Ramos (cell line): ENCODE data around the gene GALNT13.
"Not testable (repeated sequence)": the region's sequence is repeated elsewhere in the genome, so short reads cannot be mapped to it uniquely, and the experiment has no call there.

Source experiments
- in situ Hi-C: fragments of 300-500 bp; cut with MboI; formaldehyde crosslinking; loops from one replicate; pipeline ENCODE4 v1.14.3; 2022; ENCODE audit warnings: low sequenced_read_pairs; ENCODE audit not compliant: unreplicated experiment

Gene GALNT13

DNA sequence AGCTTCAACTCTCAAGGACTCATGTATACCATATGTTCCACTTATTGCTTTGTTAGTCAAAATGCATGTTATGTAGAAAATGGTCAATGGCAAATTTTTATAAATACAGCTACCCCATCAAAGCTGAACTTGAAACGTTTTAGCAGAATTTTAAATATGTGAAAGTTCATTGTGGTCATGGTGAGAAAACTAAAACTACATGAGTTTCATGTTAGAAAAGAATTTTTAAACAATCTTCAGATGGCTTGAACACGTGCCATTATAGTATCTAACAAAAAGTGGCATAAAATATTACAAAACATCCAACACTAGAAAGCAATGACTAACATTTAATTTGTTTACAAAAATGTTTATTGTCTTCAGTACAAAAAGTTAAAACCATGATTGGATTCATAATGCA is 580.7 kb downstream of the GALNT13 start:
- in situ Hi-C loops = no loop called here

DNA sequence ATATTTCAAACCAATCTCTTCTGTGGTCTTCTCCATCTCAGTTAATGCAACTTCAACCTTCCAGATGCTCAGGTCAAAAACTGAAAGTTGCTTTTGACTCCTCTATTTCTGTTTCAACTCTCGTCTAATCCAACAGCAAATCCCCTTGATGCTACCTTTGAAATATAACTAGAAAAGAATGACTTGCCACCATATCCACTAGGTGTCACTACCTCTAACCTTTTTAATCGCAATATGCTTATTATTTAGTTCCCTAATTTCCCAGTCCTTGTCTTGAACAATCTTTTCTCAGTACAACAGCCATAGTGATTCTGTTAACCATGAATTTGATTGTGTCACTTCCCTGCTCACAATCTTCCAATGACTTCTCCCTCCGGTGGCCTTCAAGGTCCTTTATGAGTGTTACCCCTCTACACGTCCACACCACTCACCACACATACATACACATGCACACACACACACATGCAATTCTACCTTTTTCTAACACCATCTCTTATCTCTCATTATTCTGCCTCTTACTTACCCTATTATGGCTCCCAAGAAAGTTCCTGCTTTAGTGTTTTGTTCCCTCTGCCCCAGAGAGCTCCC is 581.3 kb downstream of the GALNT13 start:
- in situ Hi-C loops = no loop called here

DNA sequence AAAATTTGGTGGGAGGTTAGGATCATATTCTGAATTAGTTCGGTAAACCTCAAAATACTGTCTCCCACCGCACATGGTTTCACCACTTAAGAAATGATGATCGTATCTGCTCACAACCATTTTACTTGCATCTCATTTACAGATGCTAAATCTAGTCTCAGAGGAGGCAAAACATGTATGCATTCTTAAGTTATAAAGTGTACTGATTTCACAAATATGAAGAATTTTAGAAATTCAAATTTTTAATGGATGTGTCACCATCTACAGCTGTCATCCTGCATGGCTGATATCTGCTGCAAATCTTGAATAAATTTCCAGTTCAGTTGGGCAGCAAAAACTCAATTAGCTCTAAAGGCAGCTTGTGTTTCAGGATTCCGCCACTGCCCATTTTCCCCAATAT is 583.4 kb downstream of the GALNT13 start:
- in situ Hi-C loops = no loop called here

DNA sequence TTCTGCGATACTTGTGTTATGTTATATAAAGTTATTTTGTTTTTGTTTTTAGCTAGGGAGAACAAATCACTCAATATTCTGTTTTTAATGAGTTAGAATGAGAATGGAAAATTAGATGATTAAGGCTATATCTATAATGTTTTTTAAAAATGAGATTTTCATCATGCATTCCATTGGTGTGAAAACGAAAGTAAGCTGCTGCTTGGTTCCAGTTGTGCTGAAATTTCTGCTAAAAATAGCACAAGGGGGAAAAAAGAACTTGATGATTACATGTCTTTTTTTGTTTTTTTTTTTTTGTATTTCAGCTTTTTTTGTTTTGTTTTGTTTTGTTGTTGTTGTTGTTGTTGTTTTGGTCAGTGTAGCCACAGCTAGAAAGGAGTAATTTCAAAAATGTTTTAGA is 584.1 kb downstream of the GALNT13 start:
- in situ Hi-C loops = no loop called here

DNA sequence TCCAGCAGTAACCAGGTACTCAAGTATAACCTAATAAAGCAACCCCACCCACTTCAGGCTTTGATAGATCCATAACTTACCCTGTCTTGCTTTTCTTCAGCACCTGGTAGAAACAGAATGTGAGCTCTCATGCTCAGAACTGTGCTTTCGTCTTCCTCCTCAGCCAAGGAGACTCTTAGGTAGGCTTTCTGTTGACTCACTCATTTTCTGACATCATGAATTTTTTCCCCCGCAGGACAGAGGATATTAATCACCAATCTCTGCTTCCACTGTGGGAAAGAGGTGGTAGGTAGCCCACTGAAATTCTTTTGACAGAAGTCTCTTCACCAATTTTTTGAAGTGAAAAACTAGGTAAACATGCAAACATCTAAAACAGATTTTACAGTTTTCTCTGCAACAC is 585.6 kb downstream of the GALNT13 start:
- in situ Hi-C loops = no loop called here

DNA sequence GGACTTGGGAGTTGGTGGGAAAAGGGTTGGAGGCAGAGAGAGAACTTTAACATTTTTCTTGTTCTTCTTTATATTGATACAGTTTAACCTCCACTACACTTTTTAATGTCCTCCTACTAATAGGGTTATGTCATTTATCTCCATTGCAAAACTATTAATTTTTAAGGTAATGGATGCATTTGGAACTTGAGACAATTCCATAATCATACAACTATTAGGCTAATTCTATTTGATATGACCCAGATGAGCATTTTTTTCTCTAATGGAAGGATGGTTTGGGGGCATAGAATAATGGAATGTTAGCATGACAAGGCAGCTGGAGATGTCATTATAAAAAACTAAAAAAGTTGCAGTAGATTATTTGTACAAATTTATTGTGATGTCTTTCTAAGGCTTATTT is 587.6 kb downstream of the GALNT13 start:
- in situ Hi-C loops = no loop called here

DNA sequence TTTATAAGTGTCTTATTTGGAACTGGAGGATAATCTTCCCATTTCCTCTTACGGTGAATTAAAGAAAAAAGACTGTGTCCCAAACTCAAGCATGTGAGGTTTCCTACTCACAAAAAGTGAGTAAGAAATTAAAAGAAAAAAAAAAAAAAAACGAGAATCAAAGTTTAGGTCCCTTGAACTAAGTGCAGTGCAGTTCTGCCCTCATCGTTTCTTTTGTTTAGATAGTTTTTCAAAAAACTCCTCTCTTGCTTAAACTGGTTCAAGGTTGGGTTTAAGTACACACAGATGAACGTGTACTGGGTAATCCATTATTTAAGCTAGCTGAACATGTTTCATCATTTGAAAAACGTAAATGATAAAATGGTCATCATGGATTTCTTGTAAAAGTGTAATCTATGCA is 590.9 kb downstream of the GALNT13 start:
- in situ Hi-C loops = no loop called here

DNA sequence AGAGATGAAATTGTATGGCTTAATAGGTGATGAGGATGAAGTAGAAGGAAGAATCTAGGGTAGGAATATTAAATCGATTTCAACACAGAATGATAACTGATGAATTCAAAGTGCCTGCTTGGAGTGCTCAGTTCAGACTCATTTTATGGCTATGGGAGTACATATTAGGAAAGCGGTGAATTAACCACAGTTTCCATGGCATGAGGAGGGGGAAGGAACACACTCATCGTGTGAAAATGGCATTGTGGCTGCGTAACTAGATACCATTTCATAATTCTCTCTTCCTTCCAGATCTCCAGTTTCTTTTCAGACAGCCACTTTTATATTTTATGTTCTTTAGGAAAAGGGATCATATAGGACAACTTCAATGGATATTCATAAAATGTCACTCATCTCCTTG is 594.5 kb downstream of the GALNT13 start:
- in situ Hi-C loops = no loop called here

DNA sequence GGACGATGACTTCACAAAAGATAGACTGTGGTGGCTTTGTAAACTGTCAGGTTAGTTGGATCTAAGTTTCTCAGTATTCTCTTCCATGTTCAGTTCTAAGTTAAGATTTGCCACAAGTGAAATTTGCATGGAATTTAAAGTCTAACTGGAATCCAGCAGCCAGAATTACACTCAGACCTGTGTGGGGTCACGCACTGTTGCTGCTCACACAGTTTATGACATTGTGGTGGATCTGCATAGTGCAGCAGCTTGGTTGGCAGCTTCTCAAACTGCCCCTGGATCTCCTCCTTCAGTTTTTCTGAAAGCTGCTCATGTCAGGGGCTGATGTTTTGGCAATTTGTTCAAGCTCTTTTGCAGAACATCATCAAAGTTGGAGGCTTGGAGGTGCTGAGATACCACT is 598.7 kb downstream of the GALNT13 start:
- in situ Hi-C loops = no loop called here

DNA sequence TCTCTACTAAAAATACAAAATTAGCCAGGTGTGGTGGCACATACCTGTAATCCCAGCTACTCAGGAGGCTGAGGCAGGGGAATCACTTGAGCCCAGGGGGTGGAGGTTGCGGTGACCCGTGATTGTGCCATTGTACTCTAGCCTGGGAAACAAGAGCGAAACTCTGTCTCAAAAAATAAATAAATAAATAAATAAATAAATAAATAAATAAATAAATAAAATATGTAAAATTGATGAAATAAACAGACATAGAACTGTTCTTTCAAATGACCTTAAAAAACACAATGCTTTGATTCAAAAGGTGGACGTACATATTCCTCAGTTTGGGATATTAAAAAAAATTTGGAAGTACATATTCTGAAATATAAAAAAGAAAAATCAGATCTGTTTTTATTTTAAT is 599.8 kb downstream of the GALNT13 start:
- in situ Hi-C loops = not testable (repeated sequence)

DNA sequence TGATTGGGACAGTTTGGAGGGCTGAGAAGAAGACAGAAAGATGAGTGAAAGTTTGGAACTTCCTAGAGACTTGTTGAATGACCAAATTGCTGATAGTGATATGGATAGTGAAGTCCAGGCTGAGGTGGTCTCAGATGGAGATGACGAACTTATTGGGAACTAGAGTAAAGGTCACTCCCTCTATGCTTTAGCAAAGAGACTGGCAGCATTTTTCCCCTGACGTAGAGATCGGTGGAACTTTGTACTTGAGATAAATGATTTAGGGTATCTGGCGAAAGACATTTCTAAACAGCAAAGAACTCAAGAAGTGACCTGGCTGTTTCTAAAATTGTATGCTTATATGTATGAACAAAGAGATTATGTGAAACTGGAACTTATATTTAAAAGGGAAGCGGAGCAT is 605.6 kb downstream of the GALNT13 start:
- in situ Hi-C loops = no loop called here

DNA sequence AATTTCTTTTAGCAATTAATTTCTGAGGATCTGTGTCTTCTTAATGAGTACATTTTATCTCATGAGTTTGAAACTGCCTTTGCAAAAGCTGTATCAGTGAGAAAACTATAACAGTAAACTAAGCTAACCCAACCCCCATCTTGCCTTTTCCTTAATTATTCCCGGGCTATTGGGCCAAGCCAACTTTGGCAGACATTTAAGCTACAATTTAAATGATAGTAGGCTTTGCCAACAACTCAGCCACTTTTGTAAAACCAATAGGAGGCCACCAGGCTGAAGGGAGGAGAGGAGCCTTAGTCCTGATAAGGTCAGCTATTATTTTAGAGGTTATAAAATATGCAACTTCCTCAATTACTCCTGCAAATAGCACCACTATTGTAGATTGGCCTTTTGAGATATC is 608.8 kb downstream of the GALNT13 start:
- in situ Hi-C loops = no loop called here

DNA sequence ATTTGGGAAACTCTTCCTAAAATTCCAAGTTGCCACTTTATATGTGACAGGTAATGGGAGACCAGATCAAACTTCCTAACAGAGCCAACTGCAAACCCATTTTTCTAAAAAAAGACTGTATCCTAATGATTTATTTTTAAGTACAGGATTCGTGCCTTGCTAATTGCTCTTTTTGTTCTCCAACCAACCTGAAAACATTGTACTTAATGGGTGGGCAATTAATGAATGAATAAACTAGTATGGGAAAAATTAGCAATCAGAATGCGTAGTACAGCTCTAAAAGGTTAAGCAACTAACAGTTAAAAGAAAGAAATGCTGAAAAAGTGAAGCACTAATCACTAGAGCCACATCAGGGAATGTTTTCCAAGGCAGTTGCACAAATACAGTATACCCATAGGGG is 609.6 kb downstream of the GALNT13 start:
- in situ Hi-C loops = no loop called here

DNA sequence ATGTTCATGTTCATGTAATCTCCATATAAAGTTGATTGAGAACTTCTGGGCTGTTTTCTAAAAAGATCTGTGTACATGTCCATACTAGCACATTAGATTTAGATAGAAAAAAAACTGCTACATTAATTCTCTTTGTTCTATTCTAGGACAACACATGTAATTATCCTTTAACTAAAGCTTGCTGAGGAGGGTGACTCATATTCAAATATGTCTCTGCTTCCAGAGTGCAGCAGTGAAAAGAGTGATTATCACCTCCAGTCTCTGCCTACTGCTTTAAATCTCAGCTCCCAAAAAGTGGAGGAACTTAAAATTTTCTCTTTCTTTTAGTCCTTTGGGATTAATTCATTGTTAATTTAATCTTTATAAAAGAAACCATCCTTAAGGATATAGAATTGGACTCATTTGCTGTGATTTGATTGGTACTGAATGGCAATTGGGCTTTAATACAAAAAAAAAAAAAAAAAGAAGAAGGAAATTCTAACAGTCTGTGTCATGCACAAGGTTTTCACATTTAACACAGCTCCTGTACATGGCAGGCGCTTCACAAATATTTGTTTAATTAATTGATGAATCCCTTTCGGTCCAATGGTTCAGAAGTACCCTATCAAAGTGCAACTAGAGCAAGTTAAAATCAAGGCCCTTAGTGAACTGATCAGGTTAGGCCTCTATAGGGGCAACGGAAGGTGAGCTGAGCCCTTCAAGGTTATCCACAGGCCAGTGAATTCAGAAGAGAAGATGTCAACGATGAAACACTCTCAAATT is 612.8 kb downstream of the GALNT13 start:
- in situ Hi-C loops = no loop called here

DNA sequence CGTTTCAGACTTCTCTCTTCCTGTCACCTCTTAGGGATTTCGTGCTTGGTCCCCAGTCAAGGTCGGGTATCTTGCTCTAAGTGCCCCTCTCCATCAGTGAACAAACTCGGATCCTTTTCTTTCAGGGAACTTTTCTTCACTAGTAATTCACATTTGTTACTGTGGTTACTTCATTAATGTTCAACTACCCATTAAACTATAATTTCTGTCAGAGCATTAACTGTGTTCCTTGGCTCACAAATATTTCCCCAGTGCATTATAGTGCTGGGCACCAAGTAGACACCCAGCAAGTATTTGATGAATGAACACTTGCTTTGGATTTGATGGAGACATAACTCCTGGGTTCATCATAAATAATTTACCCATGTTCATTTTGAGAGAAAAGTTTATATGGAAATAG is 617.1 kb downstream of the GALNT13 start:
- in situ Hi-C loops = no loop called here

DNA sequence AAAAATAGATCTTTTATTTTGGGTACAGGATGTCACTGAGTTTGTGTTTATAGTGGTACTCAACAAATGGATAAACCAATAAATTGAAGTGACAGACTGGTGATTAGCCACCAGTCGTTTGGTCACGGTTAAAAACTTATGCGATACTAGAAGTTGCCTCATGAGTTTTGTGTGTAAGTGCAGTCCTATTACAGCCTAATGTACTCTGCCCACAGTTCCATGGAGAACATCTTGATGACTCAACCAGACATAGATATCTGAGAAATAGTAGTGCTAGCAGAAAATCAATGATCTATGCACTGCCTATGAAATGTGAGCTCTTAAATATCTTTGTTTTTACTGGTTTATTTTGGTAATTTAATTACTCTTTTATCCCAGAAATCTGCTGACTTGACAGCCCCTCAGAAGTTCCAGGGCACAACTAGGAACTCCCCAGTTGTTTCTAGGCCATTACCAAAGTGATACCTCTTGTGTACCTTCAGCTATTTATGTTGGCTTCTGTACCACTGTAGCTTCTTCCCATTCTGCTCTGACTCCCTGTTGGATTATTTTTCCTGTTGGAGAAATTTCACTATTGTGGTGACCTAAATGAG is 617.6 kb downstream of the GALNT13 start:
- in situ Hi-C loops = no loop called here

DNA sequence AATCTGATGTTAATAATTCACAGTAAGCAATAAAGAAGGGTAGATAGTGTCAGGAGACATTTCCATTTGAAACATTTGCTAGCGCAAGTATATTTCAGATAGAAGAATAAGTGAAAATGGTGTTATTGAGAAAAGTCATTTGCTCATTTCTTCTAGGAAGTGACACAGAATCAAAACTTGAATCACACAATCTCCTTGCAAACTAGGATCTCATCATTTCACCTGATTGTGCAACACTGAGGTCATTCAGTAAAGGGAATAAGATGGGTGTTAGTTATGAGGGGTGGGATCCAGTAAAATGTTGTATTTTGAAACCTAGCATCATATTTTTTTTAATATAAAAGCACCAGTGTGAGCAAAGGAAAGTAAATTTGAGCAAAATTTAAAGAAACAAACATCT is 618.8 kb downstream of the GALNT13 start:
- in situ Hi-C loops = no loop called here

DNA sequence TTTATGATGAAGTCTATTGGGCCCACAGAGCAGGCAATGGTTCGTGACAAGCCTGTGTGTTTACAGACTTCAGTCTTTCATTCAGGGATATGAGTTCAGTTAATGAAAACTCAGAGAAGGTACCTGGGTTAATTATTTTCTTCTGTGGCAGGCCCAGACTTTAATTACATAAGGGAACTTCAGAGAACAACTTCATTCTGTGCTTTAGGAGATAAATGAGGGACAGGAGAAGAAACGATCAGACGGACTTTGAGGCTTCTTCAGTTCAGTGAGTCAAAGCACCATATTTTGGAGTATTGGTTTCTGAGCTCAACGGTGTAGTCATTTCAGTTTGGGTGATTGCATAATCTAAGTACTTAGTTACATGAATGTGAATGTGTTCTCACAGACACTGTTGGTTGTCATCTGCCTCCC is 623.7 kb downstream of the GALNT13 start:
- in situ Hi-C loops = no loop called here

DNA sequence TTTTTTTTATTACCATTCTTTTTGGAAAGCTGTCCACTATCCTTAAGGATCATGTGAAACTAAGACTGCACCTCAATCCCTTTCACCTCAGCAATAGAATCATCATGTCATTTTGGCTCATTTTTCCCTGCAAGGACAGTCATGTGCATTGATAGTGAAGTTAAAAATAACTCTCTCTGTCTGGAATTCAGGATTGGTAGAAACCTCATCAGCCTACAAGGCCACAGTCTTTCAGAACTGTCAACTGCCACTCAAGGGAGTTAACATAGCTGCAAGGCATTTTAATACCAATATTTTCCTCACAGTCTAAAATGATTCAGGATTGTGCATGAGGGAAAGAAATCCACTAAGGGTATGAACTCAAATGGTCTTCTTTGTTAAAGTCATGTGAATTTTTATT is 625.3 kb downstream of the GALNT13 start:
- in situ Hi-C loops = no loop called here
